ENCODE data around the gene MACROD2. TPM values are rescaled to one million over a fixed set of nuclear protein-coding genes. Genes with fewer than 3 reads are reported as not detected.

The MACROD2 gene
- total and polyA plus RNA-seq, 9 donors: 3.7 to 25.5 (median 7.8) TPM

- no peak for TF ChIP-seq CTCF (IDR thresholded peaks at IDR 0.05)
- no peak for TF ChIP-seq POLR2A (IDR thresholded peaks at IDR 0.05)
- TF ChIP-seq EP300 (IDR thresholded peaks at IDR 0.05): no peak
- intact Hi-C loops (cut with DNase I): no loop called here
- no peaks in the 10 kb centered on the region for H3K9me3 ChIP-seq
- no peak overlapping the region for H3K4me3 ChIP-seq
- H3K36me3 ChIP-seq: no peaks in the 10 kb centered on the region
- no peaks in the 10 kb centered on the region for H3K4me1 ChIP-seq (ENCODE audit: insufficient read depth)
- WGBS, 3 donors: 95 to 100% (median 97%) methylated on average over 1 of the region's 1 CpG
- no peaks in the 10 kb centered on the region for H3K27me3 ChIP-seq
- no peak overlapping the region for H3K27ac ChIP-seq
- no peak for DNase-seq
These were observed 1927.2 kb downstream of the MACROD2 start for GRCh38 chr20:15922556-15922955.

- H3K4me1 ChIP-seq (ENCODE audit: insufficient read depth): no peaks in the 10 kb centered on the region
- WGBS, 3 donors: 97% methylated on average over 8 of the region's 8 CpGs
- no peak overlapping the region for H3K4me3 ChIP-seq
- DNase-seq: no peak
- no peaks in the 10 kb centered on the region for H3K36me3 ChIP-seq
- H3K27me3 ChIP-seq: no peaks in the 10 kb centered on the region
- no peaks in the 10 kb centered on the region for H3K9me3 ChIP-seq
- intact Hi-C loops (cut with DNase I): no loop called here
- no peak overlapping the region for H3K27ac ChIP-seq
- TF ChIP-seq CTCF (IDR thresholded peaks at IDR 0.05): no peak
- TF ChIP-seq POLR2A (IDR thresholded peaks at IDR 0.05): no peak
- no peak for TF ChIP-seq EP300 (IDR thresholded peaks at IDR 0.05)
These were observed 1927.9 kb downstream of the MACROD2 start for GRCh38 chr20:15923030-15923776.

GRCh38 chr20:15924556-15924955 is 1929.2 kb downstream of the MACROD2 start:
- no peak overlapping the region for H3K4me3 ChIP-seq
- no peaks in the 10 kb centered on the region for H3K27me3 ChIP-seq
- H3K36me3 ChIP-seq: no peaks in the 10 kb centered on the region
- 66 to 71% (median 68%) methylated on average over 1 of the region's 1 CpG for WGBS, 3 donors
- no peak for TF ChIP-seq POLR2A (IDR thresholded peaks at IDR 0.05)
- TF ChIP-seq EP300 (IDR thresholded peaks at IDR 0.05): no peak
- no peak for TF ChIP-seq CTCF (IDR thresholded peaks at IDR 0.05)
- H3K4me1 ChIP-seq (ENCODE audit: insufficient read depth): no peaks in the 10 kb centered on the region
- intact Hi-C loops (cut with DNase I): no loop called here
- no peaks in the 10 kb centered on the region for H3K9me3 ChIP-seq
- no peak overlapping the region for H3K27ac ChIP-seq
- no peak for DNase-seq

GRCh38 chr20:15925376-15925775 is 1930.1 kb downstream of the MACROD2 start:
- TF ChIP-seq POLR2A (IDR thresholded peaks at IDR 0.05) (no peak), EP300 (IDR thresholded peaks at IDR 0.05) (no peak), CTCF (IDR thresholded peaks at IDR 0.05) (no peak)
- H3K4me1 ChIP-seq (ENCODE audit: insufficient read depth): no peaks in the 10 kb centered on the region
- no peaks in the 10 kb centered on the region for H3K36me3 ChIP-seq
- H3K27ac ChIP-seq: no peak overlapping the region
- no peak for DNase-seq
- H3K27me3 ChIP-seq: no peaks in the 10 kb centered on the region
- no peaks in the 10 kb centered on the region for H3K9me3 ChIP-seq
- intact Hi-C loops (cut with DNase I): no loop called here
- no peak overlapping the region for H3K4me3 ChIP-seq
- WGBS, 3 donors: 77 to 81% (median 80%) methylated on average over 8 of the region's 8 CpGs

All from ovary (tissue), 9 donors.